ENCODE results near the gene AP5Z1.

The AP5Z1 gene, protein sequence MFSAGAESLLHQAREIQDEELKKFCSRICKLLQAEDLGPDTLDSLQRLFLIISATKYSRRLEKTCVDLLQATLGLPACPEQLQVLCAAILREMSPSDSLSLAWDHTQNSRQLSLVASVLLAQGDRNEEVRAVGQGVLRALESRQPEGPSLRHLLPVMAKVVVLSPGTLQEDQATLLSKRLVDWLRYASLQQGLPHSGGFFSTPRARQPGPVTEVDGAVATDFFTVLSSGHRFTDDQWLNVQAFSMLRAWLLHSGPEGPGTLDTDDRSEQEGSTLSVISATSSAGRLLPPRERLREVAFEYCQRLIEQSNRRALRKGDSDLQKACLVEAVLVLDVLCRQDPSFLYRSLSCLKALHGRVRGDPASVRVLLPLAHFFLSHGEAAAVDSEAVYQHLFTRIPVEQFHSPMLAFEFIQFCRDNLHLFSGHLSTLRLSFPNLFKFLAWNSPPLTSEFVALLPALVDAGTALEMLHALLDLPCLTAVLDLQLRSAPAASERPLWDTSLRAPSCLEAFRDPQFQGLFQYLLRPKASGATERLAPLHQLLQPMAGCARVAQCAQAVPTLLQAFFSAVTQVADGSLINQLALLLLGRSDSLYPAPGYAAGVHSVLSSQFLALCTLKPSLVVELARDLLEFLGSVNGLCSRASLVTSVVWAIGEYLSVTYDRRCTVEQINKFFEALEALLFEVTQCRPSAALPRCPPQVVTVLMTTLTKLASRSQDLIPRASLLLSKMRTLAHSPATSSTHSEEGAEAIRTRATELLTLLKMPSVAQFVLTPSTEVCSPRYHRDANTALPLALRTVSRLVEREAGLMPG

DNA sequence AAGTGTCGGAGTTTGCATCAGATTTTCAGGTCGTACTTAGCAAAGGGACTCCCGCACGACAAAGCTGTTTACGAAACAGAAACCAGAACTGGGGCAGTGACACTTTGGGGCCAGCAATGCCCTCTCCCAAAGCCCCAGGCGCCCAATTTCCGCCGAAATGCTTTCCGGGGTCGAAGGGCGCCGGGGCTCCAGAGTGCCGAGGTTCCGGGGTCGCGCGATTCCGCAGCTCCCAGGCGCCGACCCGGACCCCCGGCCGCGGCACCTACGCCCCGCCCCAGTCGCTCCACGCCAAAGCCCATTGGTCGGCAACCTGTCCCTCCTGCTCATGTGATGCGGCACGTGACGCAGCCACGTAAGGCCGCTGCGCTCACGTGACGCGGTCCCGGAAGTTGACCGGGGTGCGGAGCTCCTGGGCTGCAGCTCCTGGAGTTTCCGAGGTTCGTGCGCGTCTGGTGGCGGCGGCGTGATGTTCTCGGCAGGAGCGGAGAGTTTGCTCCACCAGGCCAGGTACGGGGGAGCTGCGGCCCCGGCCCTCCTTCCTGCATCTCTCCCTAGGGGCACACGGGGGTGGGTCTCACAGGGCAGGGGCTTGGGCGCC is at the start of gene AP5Z1:
TSS of gene AP5Z1 (plus strand) at position 374 of the 598 bp plus-strand sequence. CDS start at position 467, 93 bp downstream.
- DNase-seq (ENCODE audit: low read depth in 2 of 2, low spot score in 1 of 2): peak; percentile 82 to 91

DNA sequence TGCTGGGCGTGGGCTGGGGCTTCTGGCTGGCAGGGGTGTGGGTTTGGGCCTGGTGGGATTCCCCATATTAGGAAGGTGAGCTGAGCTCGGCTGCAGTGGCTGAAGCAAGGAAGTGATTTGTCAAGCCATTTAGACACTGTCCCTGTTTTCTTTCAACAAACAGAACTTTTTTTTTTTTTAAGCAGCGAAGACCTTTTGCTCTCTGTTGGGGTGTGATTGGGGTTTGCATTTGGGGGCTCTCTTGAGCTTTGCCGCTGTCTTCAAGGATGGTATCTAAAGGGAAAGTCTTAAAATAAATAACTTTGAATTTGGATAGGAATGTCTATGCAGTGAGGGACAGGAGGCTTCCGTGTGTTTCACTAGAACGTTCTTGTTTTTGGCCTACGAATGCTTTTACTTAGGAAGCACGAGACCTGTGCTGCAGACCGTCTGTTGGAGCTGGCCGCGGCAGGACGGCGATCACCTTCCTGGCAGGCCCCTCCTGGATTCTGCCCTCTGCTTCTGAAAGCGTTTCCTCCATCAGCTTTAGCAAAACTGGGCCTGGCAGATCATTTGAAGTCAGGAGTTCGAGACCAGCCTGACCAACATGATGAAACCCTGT is 49.5 kb upstream of the AP5Z1 start:
- DNase-seq (ENCODE audit: low read depth in 2 of 2, low spot score in 1 of 2): no peak

DNA sequence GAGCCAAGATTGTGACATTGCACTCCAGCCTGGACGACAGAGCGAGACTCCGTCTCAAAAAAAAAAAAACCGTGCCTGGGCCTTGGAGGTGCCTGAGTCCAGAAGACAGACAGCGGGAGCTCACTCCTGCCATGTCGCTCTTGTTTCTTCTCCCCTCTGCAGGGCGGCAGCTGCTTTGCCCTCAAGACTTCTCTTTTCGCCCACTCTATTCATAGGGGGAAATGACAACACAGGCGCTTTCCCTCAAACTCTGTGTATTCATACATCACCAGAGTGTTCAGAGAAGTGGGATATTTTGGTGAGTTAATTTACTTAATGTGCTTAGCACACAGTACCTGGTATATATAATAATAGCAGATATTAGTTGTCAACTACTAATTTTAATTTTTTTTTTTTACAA is 48.9 kb upstream of the AP5Z1 start:
- no peak for DNase-seq (ENCODE audit: low read depth in 2 of 2, low spot score in 1 of 2)

DNA sequence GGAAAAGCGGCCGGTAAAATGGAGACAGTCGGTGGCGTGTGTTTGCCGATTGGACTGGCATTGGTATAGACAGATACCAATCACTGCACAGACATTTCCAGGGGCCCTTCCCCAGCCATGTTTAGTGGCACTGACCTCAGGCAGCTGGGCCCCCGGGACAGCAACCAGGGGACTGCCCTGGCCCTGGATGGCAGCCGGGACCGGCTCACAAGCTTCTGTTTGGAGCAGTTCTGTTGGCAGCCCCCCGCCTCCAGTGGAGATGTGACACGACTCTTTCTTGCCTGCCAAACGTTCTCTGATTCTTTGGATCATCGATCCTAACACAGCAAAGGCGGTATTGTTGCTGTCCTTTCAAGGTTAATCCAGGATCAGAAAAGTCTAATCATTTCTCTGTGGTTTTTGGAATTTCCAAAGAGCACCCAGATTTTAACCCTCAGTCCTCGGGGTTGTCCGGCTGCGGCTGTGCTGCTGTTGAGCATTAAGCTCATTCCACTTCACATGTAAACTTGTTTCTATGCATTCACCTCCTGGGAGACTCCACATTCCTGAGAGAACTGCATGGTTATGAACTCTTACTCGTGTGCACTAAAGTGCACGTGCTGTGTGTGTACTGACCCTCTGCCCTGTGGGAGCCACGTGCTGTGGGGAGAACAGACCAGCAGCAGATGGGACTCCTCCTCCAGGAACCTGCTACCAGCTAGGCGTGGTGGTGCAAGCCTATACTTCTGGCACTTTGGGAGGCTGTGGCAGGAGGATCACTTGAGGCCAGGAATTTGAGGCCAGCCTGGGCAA is 47.3 kb upstream of the AP5Z1 start:
- no peak for DNase-seq (ENCODE audit: low read depth in 2 of 2, low spot score in 1 of 2)

- DNase-seq (ENCODE audit: low read depth in 2 of 2, low spot score in 1 of 2): no peak
Observed at GRCh38 chr7:4729266-4729665, 46.2 kb upstream of the AP5Z1 start.

DNA sequence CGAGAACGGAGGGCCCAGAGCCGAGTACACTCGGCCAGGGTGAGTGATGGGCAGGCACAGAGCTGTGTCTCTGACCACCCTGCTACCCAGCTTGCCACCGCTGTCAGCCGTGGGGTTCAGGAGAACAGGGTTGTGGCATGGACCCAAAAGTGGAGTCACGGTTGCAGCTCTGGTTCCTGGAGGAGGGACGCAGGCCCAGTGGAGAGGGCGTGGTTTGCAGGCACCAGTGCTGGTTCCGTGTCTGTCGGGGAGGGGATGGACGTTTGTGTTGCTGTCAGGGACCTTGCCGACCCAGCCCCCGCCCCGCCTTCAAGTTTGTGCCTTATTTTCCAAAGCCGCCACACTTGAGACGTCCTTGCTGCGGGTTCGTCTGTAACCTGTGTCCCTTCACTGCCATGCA is 45.1 kb upstream of the AP5Z1 start:
- no peak for DNase-seq (ENCODE audit: low read depth in 2 of 2, low spot score in 1 of 2)

- no peak for DNase-seq (ENCODE audit: low read depth in 2 of 2, low spot score in 1 of 2)
Observed at GRCh38 chr7:4730971-4731370, 44.5 kb upstream of the AP5Z1 start.

GRCh38 chr7:4731803-4732202 is 43.6 kb upstream of the AP5Z1 start:
- DNase-seq (ENCODE audit: low read depth in 2 of 2, low spot score in 1 of 2): no peak

DNA sequence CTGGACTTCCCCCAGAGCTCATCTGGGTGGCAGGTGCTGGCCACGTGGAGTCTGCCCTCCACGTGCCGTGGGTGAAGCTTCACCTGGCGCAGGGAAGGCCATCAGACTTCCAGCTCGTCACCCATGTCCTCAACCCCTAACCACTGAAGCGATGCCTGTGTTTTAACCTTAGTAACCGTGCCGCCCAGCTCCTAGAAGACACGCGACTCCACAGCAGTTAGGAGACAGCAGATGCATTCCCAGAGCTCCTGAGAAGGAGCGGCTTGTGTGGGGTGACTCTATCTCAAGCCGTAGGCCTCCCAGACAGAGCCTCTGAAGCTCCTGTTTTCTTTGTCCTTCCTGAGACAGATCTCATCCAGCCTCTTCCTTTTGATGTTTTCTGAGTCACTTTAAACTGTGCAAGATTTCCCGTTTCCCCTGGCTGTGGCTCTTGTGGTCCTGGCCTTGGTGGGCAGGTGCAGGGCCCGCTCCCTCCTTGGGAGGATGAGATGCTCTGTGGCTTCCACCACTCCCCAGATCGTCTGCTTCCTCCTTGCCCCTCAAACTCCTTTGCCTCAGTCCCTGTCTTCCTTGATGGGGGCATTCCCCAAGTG is 41.4 kb upstream of the AP5Z1 start:
- DNase-seq (ENCODE audit: low read depth in 2 of 2, low spot score in 1 of 2): no peak

DNA sequence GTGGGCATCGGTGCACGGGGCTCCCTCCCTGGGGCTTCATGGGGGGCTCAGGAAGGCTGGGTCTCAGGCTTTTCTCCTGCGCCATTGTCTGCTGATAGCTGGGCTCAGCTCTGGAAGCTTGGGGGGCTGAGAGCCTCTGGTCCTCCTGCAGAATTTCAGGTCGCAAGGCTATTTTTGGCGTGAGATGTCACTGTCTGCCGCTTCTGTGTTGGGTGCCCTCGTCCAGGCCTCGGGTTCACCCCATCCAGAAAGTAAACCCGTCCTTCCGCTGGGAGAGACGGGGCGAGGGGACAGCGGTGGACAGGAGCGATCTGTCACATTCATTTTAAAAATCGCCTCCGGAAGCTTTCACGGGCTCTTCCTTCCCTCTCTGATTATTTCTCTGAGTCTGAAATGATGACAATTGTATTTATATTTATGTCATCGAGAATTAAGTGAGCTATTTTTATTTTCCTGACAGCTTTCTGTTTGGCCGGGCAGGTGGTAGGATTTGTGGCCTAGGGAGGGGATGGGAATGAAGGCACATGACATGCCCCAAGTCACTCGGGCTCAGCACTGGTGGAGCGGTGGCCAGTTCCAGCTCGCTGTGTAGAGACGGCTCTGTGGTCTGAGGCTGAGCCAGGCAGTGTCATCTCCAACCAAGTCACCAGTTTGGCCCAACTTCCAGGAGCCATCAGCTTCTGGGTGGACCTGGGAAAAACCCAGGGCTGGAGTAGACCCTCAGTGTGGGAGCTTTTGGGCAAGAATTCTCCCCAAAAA is 40.7 kb upstream of the AP5Z1 start:
- no peak for DNase-seq (ENCODE audit: low read depth in 2 of 2, low spot score in 1 of 2)

- no peak for DNase-seq (ENCODE audit: low read depth in 2 of 2, low spot score in 1 of 2)
Observed at GRCh38 chr7:4737300-4737699, 38.1 kb upstream of the AP5Z1 start.

- DNase-seq (ENCODE audit: low read depth in 2 of 2, low spot score in 1 of 2): no peak
Observed at GRCh38 chr7:4738711-4739527, 36.5 kb upstream of the AP5Z1 start.

DNA sequence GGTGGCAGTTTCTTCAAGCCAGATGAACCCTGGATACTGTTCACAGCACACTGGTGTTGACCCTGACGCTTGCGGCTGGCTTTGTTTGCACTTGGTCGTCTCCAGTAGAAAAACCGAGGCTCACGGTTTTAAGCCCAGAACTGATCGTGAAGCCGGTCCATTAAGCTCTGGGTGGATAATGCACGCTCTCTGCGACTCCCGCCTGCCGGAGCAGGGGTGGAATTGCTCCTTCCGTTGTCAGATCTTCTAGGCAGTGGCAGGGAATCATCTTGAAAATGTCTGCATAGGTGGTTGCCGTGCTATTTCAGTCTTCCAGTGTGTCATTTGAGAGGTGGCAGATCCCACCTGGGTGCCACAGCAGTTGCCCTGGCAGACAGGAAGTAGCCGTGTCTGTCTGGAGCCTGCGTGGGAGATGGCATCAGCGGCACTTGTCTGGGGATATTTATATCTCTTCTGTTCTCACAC is 35.9 kb upstream of the AP5Z1 start:
- no peak for DNase-seq (ENCODE audit: low read depth in 2 of 2, low spot score in 1 of 2)

GRCh38 chr7:4740796-4741195 is 34.6 kb upstream of the AP5Z1 start:
- DNase-seq (ENCODE audit: low read depth in 2 of 2, low spot score in 1 of 2): no peak

- DNase-seq (ENCODE audit: low read depth in 2 of 2, low spot score in 1 of 2): no peak
Observed at GRCh38 chr7:4742051-4742573, 33.3 kb upstream of the AP5Z1 start.

DNA sequence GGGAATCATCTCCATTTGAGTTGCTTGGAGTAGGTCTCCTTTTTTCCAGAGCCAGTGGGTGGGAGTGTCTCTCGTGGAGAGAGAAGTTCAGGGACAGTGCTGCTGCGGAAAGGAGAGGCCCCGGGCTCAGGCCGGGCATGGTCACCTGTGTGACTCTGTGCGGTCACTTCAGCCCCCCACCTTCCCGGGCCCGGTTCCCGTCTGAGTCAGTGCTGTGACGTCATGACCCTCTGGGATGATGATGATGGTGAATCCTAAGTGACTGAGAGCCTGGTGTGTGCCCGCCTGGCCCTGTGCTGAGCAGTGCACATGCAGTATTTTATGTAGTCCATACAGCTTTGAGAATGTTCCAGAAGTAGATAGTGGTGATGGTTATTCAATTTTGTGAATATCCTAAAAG is 32.6 kb upstream of the AP5Z1 start:
- DNase-seq (ENCODE audit: low read depth in 2 of 2, low spot score in 1 of 2): no peak

DNA sequence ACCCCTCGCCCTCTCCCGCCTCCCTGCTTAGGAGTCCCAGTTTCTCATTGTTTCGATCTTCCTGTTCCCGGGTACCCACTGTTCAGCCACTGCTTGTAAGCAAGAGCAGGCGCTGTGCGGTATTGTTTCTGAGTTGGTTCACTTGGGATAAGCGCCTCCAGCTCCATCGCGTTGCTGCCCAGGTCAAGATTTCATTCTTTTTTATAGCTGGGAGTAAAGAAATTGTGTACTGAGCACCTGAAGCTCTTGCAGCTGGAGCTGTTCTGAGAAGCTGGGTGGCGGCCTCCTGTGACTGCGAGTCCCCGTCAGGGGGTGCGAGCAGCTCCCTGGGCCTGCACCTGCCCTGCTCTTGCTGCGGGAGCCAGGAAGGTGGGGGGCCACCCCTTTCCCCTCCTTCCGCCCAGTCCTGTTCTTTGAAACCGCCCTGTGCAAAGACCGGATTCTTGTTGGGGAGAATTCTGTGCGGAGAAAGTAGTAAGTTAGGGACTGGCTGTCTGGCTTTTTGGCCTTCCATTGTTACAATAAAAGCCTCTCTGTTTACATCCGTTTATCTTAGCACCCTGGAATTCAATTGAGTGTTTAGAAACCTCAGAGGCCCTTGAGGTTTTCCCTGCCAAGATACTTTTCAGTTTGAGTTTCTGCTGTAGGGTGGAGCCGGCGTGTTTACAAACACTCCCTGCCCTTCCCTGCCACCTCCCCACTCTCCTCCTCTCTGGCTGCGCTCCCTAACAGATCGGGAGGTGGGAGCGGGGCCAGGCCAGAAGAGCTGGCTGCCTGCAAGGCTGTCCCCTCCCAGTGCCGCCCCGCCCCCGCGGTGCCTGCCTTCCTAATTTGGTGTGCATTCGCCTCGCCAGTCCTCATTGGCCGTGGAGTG is 30.8 kb upstream of the AP5Z1 start:
- peak; percentile 29 to 34 for DNase-seq (ENCODE audit: low read depth in 2 of 2, low spot score in 1 of 2)

All from stimulated activated CD8-positive, alpha-beta memory T cell treated with anti-CD3 and anti-CD28 coated beads, Interleukin-4, amount 100 ng/mL, for 4 hours (primary cell).